HCT116 (cell line): ENCODE data around the gene CAPN15. TPM values are rescaled to one million over a fixed set of nuclear protein-coding genes. Genes with fewer than 3 reads are reported as not detected.

ENCODE experiments used
- ATAC-seq: fragments of 200-7000 bp; cut with Tn5 transposase; 2 replicates; pipeline ENCODE4 v1.9.1; 2020; ENCODE audit warnings: mild to moderate bottlenecking, moderate library complexity
- BruUV-seq: library from RNA; stranded (reverse); fragments of 400-500 nt; replicated peaks from 2 replicates; lab custom pipeline; 2021; lab: Mats Ljungman, UMichigan
- CTCF ChIA-PET: fragments of 300-600 bp; sonication (Branson Sonifier 250); formaldehyde crosslinking; loops from one replicate; lab custom pipeline; 2021; ENCODE audit warnings: antibody characterized with exemption; lab: Charles Lee
- POLR2A ChIA-PET: fragments of 300-600, 350-600 bp; sonication (Branson Sonifier 250); formaldehyde crosslinking; loops from one replicate; lab custom pipeline; 2021; ENCODE audit warnings: antibody characterized with exemption; lab: Charles Lee
- RAD21 ChIA-PET, 2 experiments: fragments of 300-600 bp; sonication (Branson Sonifier 250); formaldehyde crosslinking; loops; one replicate each; lab custom pipeline; 2023; ENCODE audit warnings: low total read pairs in 2 of 2; ENCODE audit not compliant: uncharacterized antibody in 2 of 2, unreplicated experiment in 2 of 2, low non-redundant PET in 1 of 2; lab: Charles Lee
- DNase-seq: peaks from one replicate; pipeline ENCODE4 v3.0.0-alpha.2; 2010; ENCODE audit warnings: low read depth, low spot score
- H2AFZ ChIP-seq: fragments of 200-600 bp; shearing (Covaris generic), sonication (generic); 2 replicates; pipeline ENCODE4 v1.6.1; 2017; ENCODE audit warnings: low read depth, mixed run types, mixed read lengths, antibody characterized with exemption, low read length; ENCODE audit not compliant: poor library complexity, severe bottlenecking
- H3K27ac ChIP-seq: 2 replicates; pipeline ENCODE4 v1.5.1; 2012; ENCODE audit warnings: low read depth, low read length
- H3K27me3 ChIP-seq: fragments of 200-600 bp; sonication (generic); 2 replicates; pipeline ENCODE4 v1.6.1; 2016; ENCODE audit warnings: mixed run types, low read length, mixed read lengths; ENCODE audit not compliant: insufficient read depth
- H3K36me3 ChIP-seq, 2 experiments: fragments of 200-500 bp in 1 of 2; fragments of 200-600 bp in 1 of 2; sonication (Bioruptor generic) in 1 of 2; sonication (generic) in 1 of 2; 2 replicates each; pipeline versions ENCODE4 v1.5.1 to v1.6.1; 2014 to 2016; ENCODE audit warnings: low read length in 2 of 2, inconsistent platforms in 1 of 2, mixed read lengths in 1 of 2, mixed run types in 1 of 2; ENCODE audit not compliant: insufficient read depth in 2 of 2, control insufficient read depth in 1 of 2
- H3K4me1 ChIP-seq, 2 experiments: fragments of 200-600 bp in 1 of 2; sonication (generic) in 1 of 2; 2 replicates each; pipeline versions ENCODE4 v1.5.1 to v1.6.1; 2012 to 2017; ENCODE audit warnings: low read length in 2 of 2, inconsistent platforms in 1 of 2, mild to moderate bottlenecking in 1 of 2, mixed read lengths in 1 of 2, mixed run types in 1 of 2, moderate library complexity in 1 of 2; ENCODE audit not compliant: insufficient read depth in 2 of 2, control insufficient read depth in 1 of 2
- H3K4me2 ChIP-seq: fragments of 200-600 bp; sonication (generic); 2 replicates; pipeline ENCODE4 v1.6.1; 2017; ENCODE audit warnings: mixed run types, low read length, mixed read lengths
- H3K4me3 ChIP-seq, 2 experiments: fragments of 200-600 bp in 1 of 2; sonication (generic) in 1 of 2; replicated peaks in 1 of 2; 2 replicates each; pipeline ENCODE4 v1.5.1; 2011 to 2016; ENCODE audit warnings: low read length in 2 of 2, control low read depth in 1 of 2, low read depth in 1 of 2, mild to moderate bottlenecking in 1 of 2, mixed read lengths in 1 of 2, mixed run types in 1 of 2
- H3K79me2 ChIP-seq: fragments of 200-600 bp; sonication (generic); 2 replicates; pipeline ENCODE4 v1.6.1; 2017; ENCODE audit warnings: mild to moderate bottlenecking, mixed run types, low read length, moderate library complexity, mixed read lengths; ENCODE audit not compliant: insufficient read depth
- H3K9ac ChIP-seq: fragments of 200-600 bp; sonication (generic); 2 replicates; pipeline ENCODE4 v1.6.1; 2016; ENCODE audit warnings: low read length, mixed read lengths
- H3K9me2 ChIP-seq: fragments of 200-600 bp; sonication (generic), shearing (Covaris generic); 2 replicates; pipeline ENCODE4 v1.6.1; 2017; ENCODE audit warnings: mixed run types, mild to moderate bottlenecking, moderate library complexity; ENCODE audit not compliant: insufficient read depth
- H3K9me3 ChIP-seq, 2 experiments: fragments of 200-500 bp in 1 of 2; fragments of 200-600 bp in 1 of 2; sonication (Bioruptor generic) in 1 of 2; sonication (generic) in 1 of 2; 2 replicates each; pipeline ENCODE4 v1.6.1; 2014 to 2017; ENCODE audit warnings: low read length in 2 of 2, mixed read lengths in 2 of 2, inconsistent platforms in 1 of 2, low read depth in 1 of 2, mild to moderate bottlenecking in 1 of 2, mixed run types in 1 of 2, moderate library complexity in 1 of 2; ENCODE audit not compliant: control insufficient read depth in 1 of 2, insufficient read depth in 1 of 2
- H4K20me1 ChIP-seq: fragments of 200-600 bp; sonication (generic), shearing (Covaris generic); 2 replicates; pipeline ENCODE4 v1.6.1; 2017; ENCODE audit warnings: mixed run types, mild to moderate bottlenecking, moderate library complexity; ENCODE audit not compliant: insufficient read depth
- CTCF ChIP-seq, 3 experiments: fragments of 200-600 bp in 1 of 3; sonication (generic) in 1 of 3; IDR thresholded peaks in 2 of 3; conservative IDR thresholded peaks in 1 of 3; 2 replicates each; pipeline ENCODE4 v1.5.1; 2012 to 2017; ENCODE audit warnings: low read depth in 2 of 3, low read length in 2 of 3, antibody characterized with exemption in 1 of 3, borderline replicate concordance in 1 of 3, control low read depth in 1 of 3, mild to moderate bottlenecking in 1 of 3, mixed read lengths in 1 of 3, mixed run types in 1 of 3, moderate library complexity in 1 of 3; ENCODE audit not compliant: insufficient read depth in 1 of 3
- EGR1 ChIP-seq: IDR thresholded peaks from 2 replicates; pipeline ENCODE4 v1.6.1; 2012; ENCODE audit warnings: low read depth
- EZH2 ChIP-seq: fragments of 200-600 bp; sonication (generic); IDR thresholded peaks from 2 replicates; pipeline ENCODE4 v1.6.1; 2017; ENCODE audit warnings: antibody characterized with exemption, mixed run types
- MAX ChIP-seq: IDR thresholded peaks from 2 replicates; pipeline ENCODE4 v1.6.1; 2012
- POLR2A ChIP-seq: IDR thresholded peaks from 2 replicates; pipeline ENCODE4 v1.7.0; 2011; ENCODE audit warnings: borderline replicate concordance; ENCODE audit not compliant: insufficient read depth, insufficient read length; ENCODE audit errors: extremely low read depth
- REST ChIP-seq: IDR thresholded peaks from 2 replicates; pipeline ENCODE4 v1.6.1; 2012; ENCODE audit warnings: low read depth
- SP1 ChIP-seq: IDR thresholded peaks from 2 replicates; pipeline ENCODE4 v1.6.1; 2012; ENCODE audit warnings: low read depth
- SRF ChIP-seq: IDR thresholded peaks from 2 replicates; pipeline ENCODE4 v1.6.1; 2012; ENCODE audit warnings: low read depth
- TCF7L2 ChIP-seq: IDR thresholded peaks from 2 replicates; pipeline ENCODE4 v1.7.0; 2011; ENCODE audit warnings: borderline replicate concordance, inconsistent platforms; ENCODE audit not compliant: insufficient read depth, insufficient read length; ENCODE audit errors: extremely low read depth
- YY1 ChIP-seq: IDR thresholded peaks from 2 replicates; pipeline ENCODE4 v1.6.1; 2011; ENCODE audit warnings: low read length, low read depth, moderate library complexity, mild to moderate bottlenecking; ENCODE audit not compliant: insufficient replicate concordance; ENCODE audit errors: extremely low read depth
- ZBTB33 ChIP-seq: IDR thresholded peaks from 2 replicates; pipeline ENCODE4 v1.6.1; 2011; ENCODE audit warnings: mild to moderate bottlenecking, low read length, moderate library complexity; ENCODE audit not compliant: insufficient replicate concordance; ENCODE audit errors: extremely low read depth
- ZFX ChIP-seq: fragments of 450-650 bp; IDR thresholded peaks from 2 replicates; pipeline ENCODE4 v1.6.1; 2017
- intact Hi-C: fragments of 100-400 bp; cut with micrococcal nuclease; formaldehyde crosslinking; loops from 2 replicates; pipeline ENCODE4 v1.10.0; 2022
- total RNA-seq: library from RNA; stranded (reverse); gene quantifications from one replicate; pipeline ENCODE4 v1.2.1, GENCODE V29; 2021; ENCODE audit not compliant: unreplicated experiment

CAPN15 gene
- total RNA-seq, 1 experiment from 2014 or later, result 39.0 TPM

- TF ChIP-seq ZFX, result no peak
- TF ChIP-seq ZBTB33, result no peak
- TF ChIP-seq YY1, result no peak
- no peak for TF ChIP-seq MAX
- no peak for TF ChIP-seq POLR2A
- no peak for TF ChIP-seq EGR1
- no peak for TF ChIP-seq CTCF (IDR thresholded peaks at IDR 0.05 in 2 of 3, conservative IDR thresholded peaks at IDR 0.05 in 1 of 3; ENCODE audit: borderline replicate concordance in 1 of 3, insufficient read depth in 1 of 3, low read depth in 2 of 3, low read length in 2 of 3)
- no peak for TF ChIP-seq TCF7L2
- TF ChIP-seq REST, result no peak
- no peak for TF ChIP-seq SP1
- no peak for TF ChIP-seq SRF
- TF ChIP-seq EZH2, result no peak
- ChIA-PET RAD21 (no interaction called here), POLR2A (no interaction called here), CTCF (interaction anchor here (0.9 to 1.1 kb wide), 2 partner anchors 15 to 82 kb away, joined by 3 read pairs; no protein-coding TSS in a partner anchor)
- DNase-seq (no peak), ATAC-seq (peak; percentile 5; the same call in 1 of the 2 replicates)
- no peaks in the 10 kb centered on the region for H3K27me3 ChIP-seq
- no peak overlapping the region for H3K9ac ChIP-seq
- no peaks in the 10 kb centered on the region for H3K4me1 ChIP-seq
- no peaks in the 10 kb centered on the region for H3K9me2 ChIP-seq
- intact Hi-C loops, result loop anchor here (2.0 kb wide), 1 partner anchor 82 kb away; no protein-coding TSS in a partner anchor
- no peak overlapping the region for H3K27ac ChIP-seq
- H2AFZ ChIP-seq, result no peak overlapping the region
- H4K20me1 ChIP-seq, result no peaks in the 10 kb centered on the region
- H3K36me3 ChIP-seq, result no peaks in the 10 kb centered on the region
- H3K79me2 ChIP-seq, result no peaks in the 10 kb centered on the region
- H3K4me2 ChIP-seq, result no peak overlapping the region
- no TSS peak for BruUV-seq
- no peaks in the 10 kb centered on the region for H3K9me3 ChIP-seq
- H3K4me3 ChIP-seq, result no peak overlapping the region
Measured at GRCh38 chr16:578232-578869, 50.8 kb downstream of the CAPN15 start.
